G401.6 (cell line): ENCODE results near the gene BABAM2.

Experiments
- FAIRE-seq: peaks from 2 replicates; lab custom pipeline; 2012; peaks lifted over from hg19 to GRCh38; lab: Jason Lieb, UNC

The BABAM2 gene

DNA sequence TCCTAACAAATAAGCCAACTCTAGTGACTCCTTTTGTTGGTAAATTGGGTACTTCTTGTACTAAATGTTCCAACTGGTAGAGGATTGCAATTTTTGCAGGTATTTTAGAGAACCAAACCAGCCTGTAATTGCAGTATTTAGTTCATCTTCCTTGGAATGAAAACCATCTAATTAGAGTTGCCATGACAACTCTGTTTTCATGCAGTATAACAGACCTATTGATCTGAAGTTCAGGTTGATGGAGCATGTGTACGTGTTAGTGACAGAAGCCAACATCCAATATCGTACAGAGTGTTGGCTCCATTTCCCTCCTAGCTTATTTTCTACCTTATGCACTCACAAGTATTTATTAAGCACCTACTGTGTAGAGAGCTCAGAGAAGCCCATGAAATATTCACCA lies 325.8 kb downstream of the BABAM2 start:
- no peak for FAIRE-seq

DNA sequence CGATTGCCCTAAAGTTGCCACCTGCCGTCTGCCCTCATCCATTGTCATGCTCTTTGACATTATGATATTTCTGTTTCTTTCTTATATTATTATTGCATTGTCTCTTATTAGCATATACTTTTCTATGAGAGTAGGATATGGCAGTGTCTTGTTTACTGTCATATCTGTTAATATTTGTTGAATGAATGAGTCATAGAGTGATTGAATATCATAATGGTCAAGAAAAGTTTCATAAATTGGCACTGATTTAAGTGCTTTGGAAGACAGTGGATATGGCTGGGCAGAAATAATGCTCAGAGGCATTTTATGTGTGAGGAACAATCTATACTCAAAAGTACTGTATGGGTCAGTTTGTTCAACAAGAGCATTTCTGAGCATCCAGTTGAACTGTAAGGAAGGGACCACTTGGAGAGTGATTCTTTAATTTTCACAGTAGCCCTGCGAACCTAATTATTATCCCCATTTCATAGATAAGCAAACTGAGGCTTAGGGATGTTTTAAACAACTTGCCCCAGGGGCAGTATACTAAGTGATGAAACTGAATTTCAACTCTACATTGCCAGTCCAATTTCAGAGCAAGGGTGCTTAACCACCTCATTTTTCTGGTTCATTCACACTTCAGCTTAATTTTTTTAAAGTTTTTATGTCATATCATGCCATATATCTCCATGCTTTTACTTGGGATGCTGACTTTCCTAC lies 326.7 kb downstream of the BABAM2 start:
- no peak for FAIRE-seq

DNA sequence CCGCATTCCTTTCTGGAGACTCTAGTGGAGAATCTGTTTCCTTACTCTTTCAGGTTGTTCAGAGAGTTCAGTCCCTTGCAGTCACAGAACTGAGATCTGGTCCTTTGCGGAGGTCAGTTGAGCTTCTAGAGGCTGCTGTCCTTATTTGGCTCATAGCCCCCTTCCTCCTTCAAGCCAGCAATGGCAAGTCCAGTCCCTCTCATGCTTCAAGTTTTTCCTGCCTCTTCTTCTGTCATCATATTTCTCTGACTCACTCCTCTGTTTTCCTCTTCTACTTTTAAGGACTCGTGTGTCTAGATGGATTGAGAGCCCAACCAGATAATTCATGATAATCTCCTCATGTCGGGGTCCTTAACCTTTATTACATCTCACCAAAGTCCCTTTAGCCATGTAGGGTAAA lies 328.6 kb downstream of the BABAM2 start:
- FAIRE-seq = no peak

GRCh38 chr2:28219758-28220368 lies 329.3 kb downstream of the BABAM2 start:
- FAIRE-seq = no peak

DNA sequence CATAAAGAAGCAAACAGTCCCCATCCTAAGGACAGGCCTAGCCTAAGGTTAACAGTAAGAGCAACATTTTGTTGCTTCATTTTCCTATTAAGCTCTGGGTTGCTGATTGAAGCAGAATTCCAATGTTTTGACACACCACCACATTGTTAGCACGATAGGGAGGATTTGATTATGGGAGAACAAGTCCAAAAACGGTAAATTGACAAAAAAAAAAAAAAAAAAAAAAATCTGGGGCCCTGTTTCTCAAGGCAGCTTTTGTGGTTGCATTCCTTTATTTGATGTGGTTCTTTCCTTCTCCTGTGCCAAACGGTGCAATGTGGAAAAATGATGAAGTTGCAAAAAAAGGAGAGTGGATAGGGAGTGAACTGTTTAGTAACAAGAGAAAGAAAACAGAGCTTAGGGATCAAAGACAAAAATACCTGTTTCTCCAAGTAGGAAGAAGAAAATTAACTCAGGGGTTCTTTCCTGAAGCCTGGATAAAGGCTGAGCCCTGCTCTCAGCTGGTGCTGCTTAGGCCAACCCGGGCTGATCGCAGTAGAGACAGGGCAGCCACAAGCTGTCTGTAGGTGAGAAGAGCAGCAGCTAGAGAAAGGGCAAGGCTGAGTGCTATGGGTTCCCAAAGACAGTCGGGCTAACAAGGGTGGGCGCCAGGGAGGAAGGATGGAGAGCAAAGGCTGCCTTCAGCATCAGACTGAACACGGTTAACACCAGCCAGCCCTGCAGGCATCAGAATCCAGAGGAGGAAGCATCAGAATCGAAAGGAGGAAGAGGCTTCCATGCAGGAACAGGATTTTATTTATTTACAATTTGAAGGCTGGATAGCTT lies 334.3 kb downstream of the BABAM2 start:
- FAIRE-seq = no peak

GRCh38 chr2:28225473-28226080 lies 335.0 kb downstream of the BABAM2 start:
- FAIRE-seq = no peak

DNA sequence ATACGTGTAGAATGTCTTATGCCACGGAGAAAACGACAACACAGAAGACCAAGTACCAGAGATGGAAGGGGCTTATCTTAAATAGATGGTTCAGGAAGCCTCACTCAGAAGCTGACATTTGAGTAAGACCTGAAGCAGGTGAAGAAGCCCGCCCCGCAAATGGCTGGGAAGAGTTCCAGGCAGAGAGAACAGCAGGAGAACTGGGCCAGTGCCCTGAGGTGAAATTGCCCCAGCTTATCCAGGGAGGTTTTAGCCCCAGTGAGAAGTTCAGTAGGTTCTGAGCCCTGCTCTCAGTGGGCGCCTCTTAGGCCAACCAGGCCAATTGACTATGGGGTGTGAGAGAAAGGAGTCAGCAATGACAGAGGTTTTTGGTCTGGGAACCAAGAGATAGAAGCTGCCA lies 336.0 kb downstream of the BABAM2 start:
- FAIRE-seq = no peak

DNA sequence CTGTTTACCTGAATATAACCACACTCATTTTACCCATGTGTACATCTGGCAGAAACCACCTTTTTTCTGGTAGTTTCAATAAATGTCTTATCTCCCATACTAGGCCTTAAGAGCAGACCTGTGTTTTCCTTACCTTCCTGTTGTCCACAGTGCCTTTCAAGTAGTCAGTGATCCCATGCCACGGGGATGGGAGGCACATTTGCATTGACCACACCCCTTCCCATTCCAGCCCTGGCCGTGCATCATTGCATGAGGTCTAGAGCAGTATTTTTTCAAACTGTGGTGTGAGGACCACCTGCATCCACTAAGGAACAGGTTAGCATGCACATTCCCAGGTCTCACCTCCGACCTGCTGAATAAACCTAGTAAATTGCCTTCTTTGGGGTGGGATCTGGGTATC lies 337.0 kb downstream of the BABAM2 start:
- FAIRE-seq = no peak

GRCh38 chr2:28228434-28228995 lies 338.0 kb downstream of the BABAM2 start:
- FAIRE-seq = no peak

GRCh38 chr2:28231110-28231631 lies 340.6 kb downstream of the BABAM2 start:
- FAIRE-seq = no peak

DNA sequence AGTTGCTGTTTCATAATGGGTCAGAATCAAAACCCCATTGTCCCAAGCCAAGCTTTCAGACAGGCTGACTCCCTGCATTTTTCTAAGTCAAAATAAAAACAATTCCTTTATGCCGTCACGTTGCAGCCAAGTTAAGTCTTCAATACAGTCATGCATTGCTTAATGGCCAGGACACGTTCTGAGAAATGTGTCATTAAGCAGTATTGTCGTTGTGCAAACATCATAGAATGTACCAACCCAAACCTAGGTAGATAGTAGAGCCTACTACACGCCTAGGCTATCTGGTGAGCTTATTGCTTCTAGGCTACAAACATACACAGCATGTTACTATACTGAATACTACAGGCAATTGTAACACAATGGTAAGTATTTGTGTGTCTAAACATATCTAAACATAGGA lies 341.8 kb downstream of the BABAM2 start:
- FAIRE-seq = no peak

- FAIRE-seq = no peak
Measured at GRCh38 chr2:28233164-28233676, 342.7 kb downstream of the BABAM2 start.

- FAIRE-seq = no peak
Measured at GRCh38 chr2:28234807-28235206, 344.3 kb downstream of the BABAM2 start.

DNA sequence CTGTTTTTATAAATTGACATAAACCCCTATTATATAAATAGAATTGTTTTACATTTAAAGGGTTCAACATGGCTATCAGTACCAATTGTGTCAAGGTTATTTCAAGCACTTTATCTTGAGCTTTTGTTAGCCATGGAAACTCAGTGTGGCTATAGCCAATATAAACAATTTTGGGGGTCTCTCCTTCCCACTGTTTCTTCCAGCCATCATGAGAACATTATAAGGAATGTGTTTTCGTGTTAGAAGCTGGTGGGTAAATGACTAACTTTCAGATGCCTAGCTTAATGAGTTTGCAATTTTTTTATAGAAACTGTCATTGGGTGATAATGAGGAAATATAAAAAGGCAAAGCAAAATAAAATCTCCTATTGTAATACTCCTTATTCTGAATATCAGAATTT lies 348.7 kb downstream of the BABAM2 start:
- no peak for FAIRE-seq

DNA sequence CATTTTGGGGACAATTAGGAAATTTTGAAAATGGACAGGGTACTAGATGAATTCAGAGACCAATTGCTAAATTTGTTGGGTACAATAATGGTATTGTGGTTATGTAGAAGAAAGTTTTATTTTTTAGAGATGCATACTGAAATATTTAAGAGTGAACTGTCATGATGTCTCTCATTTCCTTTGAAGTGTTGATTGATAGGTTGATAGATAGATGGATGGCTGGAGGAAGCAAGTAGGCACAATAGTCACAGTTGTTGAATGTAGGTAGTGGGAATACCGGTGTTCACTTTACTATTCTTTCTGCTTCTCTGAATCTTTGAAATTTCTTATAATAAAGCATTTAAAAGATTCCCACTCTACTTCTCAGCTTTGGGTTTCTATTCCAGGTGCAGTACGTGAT lies 350.4 kb downstream of the BABAM2 start:
- FAIRE-seq = no peak

- FAIRE-seq = no peak
Measured at GRCh38 chr2:28247290-28247689, 356.8 kb downstream of the BABAM2 start.

GRCh38 chr2:28247734-28248133 lies 357.2 kb downstream of the BABAM2 start:
- no peak for FAIRE-seq

DNA sequence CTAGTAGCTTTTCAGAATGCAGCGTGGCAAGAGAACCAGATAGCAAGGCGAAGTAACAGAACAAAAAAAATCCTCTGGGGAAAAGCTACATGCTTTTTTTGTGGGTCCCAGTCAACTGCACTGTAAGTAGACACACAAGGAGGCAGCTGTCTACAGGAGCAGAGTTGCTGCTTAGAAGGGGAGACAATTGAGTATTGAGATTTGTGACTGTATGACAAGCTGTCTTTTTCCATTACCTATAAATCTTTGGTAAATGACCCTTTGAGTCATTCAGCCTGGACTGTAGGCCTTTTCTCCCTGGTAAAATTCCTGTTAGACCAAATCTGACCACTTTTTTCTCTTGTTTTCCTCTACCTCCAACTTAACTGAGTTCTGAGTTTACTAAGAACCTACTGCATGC lies 358.0 kb downstream of the BABAM2 start:
- no peak for FAIRE-seq

- no peak for FAIRE-seq
Measured at GRCh38 chr2:28250006-28250405, 359.5 kb downstream of the BABAM2 start.

GRCh38 chr2:28251337-28251736 lies 360.8 kb downstream of the BABAM2 start:
- FAIRE-seq = no peak

- FAIRE-seq = no peak
Measured at GRCh38 chr2:28252311-28252710, 361.8 kb downstream of the BABAM2 start.

- no peak for FAIRE-seq
Measured at GRCh38 chr2:28253543-28253942, 363.0 kb downstream of the BABAM2 start.
